Right ventricle myocardium superior (tissue), 1 donor: ENCODE measurements around the gene RAMP3. TPM values are rescaled to one million over a fixed set of nuclear protein-coding genes. Genes with fewer than 3 reads are reported as not detected.
"Not testable (repeated sequence)": the region's sequence is repeated elsewhere in the genome, so short reads cannot be mapped to it uniquely, and the experiment has no call there.

Source experiments
- ATAC-seq: fragments of 200-7000 bp; cut with Tn5 transposase; one replicate; pipeline ENCODE4 v1.9.1; 2020; ENCODE audit warnings: mild to moderate bottlenecking; ENCODE audit not compliant: poor library complexity
- DNase-seq: peaks from one replicate; pipeline ENCODE4 v3.0.0-alpha.2; 2020
- intact Hi-C: fragments of 100-400 bp; cut with DNase I; formaldehyde crosslinking; loops from one replicate; pipeline ENCODE4 v1.11.2; 2022
- total RNA-seq: library from RNA; stranded (reverse); fragmentation: NEBNext Ultra II Directional; extraction: Animal tissue kit (Norgen Biotek cat#: 25700); gene quantifications from one replicate; pipeline ENCODE4 v1.2.1, GENCODE V29; 2021
- donor health status: DM: no; HTN: yes; CAD: no; lungs with severe emphysema.

Gene RAMP3
- total RNA-seq, 1 donor from 2014 or later, result 31.2 TPM

GRCh38 chr7:45151131-45151684 is 6.4 kb upstream of the RAMP3 start:
- DNase-seq (no peak), ATAC-seq (no peak)
- intact Hi-C loops, result loop anchor here (5.0 kb wide), 1 partner anchor 706 kb away; no protein-coding TSS in a partner anchor

- ATAC-seq (no peak), DNase-seq (no peak)
- intact Hi-C loops, result loop anchor here (5.0 kb wide), 1 partner anchor 705 kb away; no protein-coding TSS in a partner anchor
These were observed 5.6 kb upstream of the RAMP3 start for GRCh38 chr7:45151967-45152366.

- intact Hi-C loops, result loop anchor here (5.0 kb wide), 1 partner anchor 704 kb away; no protein-coding TSS in a partner anchor
- ATAC-seq (no peak), DNase-seq (no peak)
These were observed 4.4 kb upstream of the RAMP3 start for GRCh38 chr7:45153233-45153632.

- DNase-seq, ATAC-seq: not testable (repeated sequence)
- intact Hi-C loops, result loop anchor here (2.0 to 5.0 kb wide), 2 partner anchors 105 to 703 kb away; no protein-coding TSS in a partner anchor
These were observed 3.7 kb upstream of the RAMP3 start for GRCh38 chr7:45153861-45154260.

GRCh38 chr7:45155357-45155900 is 2.2 kb upstream of the RAMP3 start:
- ATAC-seq (no peak), DNase-seq (no peak)
- intact Hi-C loops, result loop anchor here (2.0 kb wide), 1 partner anchor 103 kb away; no protein-coding TSS in a partner anchor

- no peak for ATAC-seq
- no peak for DNase-seq
- intact Hi-C loops, result loop anchor here (2.0 kb wide), 1 partner anchor 103 kb away; no protein-coding TSS in a partner anchor
These were observed 1.6 kb upstream of the RAMP3 start for GRCh38 chr7:45155941-45156340.

GRCh38 chr7:45156516-45157272 is 897 bp upstream of the RAMP3 start:
- DNase-seq, result no peak
- intact Hi-C loops, result no loop called here
- no peak for ATAC-seq

- intact Hi-C loops, result no loop called here
- ATAC-seq (no peak), DNase-seq (no peak)
These were observed 322 bp upstream of the RAMP3 start for GRCh38 chr7:45157286-45157652.

GRCh38 chr7:45158471-45158870 is 880 bp downstream of the RAMP3 start:
- ATAC-seq (no peak), DNase-seq (no peak)
- intact Hi-C loops, result no loop called here

GRCh38 chr7:45159296-45159695 is 1.7 kb downstream of the RAMP3 start:
- DNase-seq (no peak), ATAC-seq (no peak)
- intact Hi-C loops, result no loop called here

GRCh38 chr7:45160417-45160881 is 2.9 kb downstream of the RAMP3 start:
- ATAC-seq (no peak), DNase-seq (no peak)
- intact Hi-C loops, result no loop called here

GRCh38 chr7:45161138-45161537 is 3.5 kb downstream of the RAMP3 start:
- intact Hi-C loops, result no loop called here
- no peak for DNase-seq
- no peak for ATAC-seq

- intact Hi-C loops, result no loop called here
- DNase-seq (no peak), ATAC-seq (no peak)
These were observed 4.3 kb downstream of the RAMP3 start for GRCh38 chr7:45161842-45162241.

- intact Hi-C loops, result no loop called here
- DNase-seq (no peak), ATAC-seq (no peak)
These were observed 4.8 kb downstream of the RAMP3 start for GRCh38 chr7:45162311-45162845.

GRCh38 chr7:45162943-45163691 is 5.5 kb downstream of the RAMP3 start:
- ATAC-seq, result no peak
- DNase-seq, result peak; percentile 16
- intact Hi-C loops, result no loop called here

GRCh38 chr7:45163692-45164052 is 6.1 kb downstream of the RAMP3 start:
- DNase-seq, result peak; percentile 24
- intact Hi-C loops, result no loop called here
- ATAC-seq, result no peak

- ATAC-seq, intact Hi-C loops: not testable (repeated sequence)
- peak; percentile 19 for DNase-seq
These were observed 6.7 kb downstream of the RAMP3 start for GRCh38 chr7:45164271-45164670.

- intact Hi-C loops, result no loop called here
- DNase-seq (no peak), ATAC-seq (no peak)
These were observed 8.3 kb downstream of the RAMP3 start for GRCh38 chr7:45165857-45166256.

GRCh38 chr7:45171946-45172345 is 14.4 kb downstream of the RAMP3 start:
- intact Hi-C loops, result no loop called here
- DNase-seq (peak; percentile 21), ATAC-seq (no peak)
